Thoracic aorta (tissue), 2 donors: ENCODE data around the gene MTX3. TPM values are rescaled to one million over a fixed set of nuclear protein-coding genes. Genes with fewer than 3 reads are reported as not detected.

Experiments
- ATAC-seq: fragments of 150-250 bp; one replicate; pipeline ENCODE4 v1.8.0; 2017; ENCODE audit warnings: low read depth; ENCODE audit not compliant: insufficient number of reproducible peaks, low FRiP score
- DNase-seq: peaks from one replicate; pipeline ENCODE4 v3.0.0-alpha.2; 2020; ENCODE audit warnings: low spot score
- H3K27ac ChIP-seq, 2 donors: fragments of 200-600 bp; sonication (generic); 1 replicate in 1 of 2; 2 replicates in 1 of 2; pipeline ENCODE4 v1.5.1; 2016; ENCODE audit warnings: mild to moderate bottlenecking in 2 of 2, moderate library complexity in 2 of 2
- H3K27me3 ChIP-seq: fragments of 200-600 bp; sonication (generic); replicated peaks from 2 replicates; pipeline ENCODE4 v1.6.0; 2016; ENCODE audit warnings: mild to moderate bottlenecking; ENCODE audit not compliant: insufficient read depth
- H3K36me3 ChIP-seq: fragments of 200-600 bp; sonication (generic); one replicate; pipeline ENCODE4 v1.5.1; 2016
- H3K4me1 ChIP-seq, 2 donors: fragments of 200-600 bp; sonication (generic); 1 replicate in 1 of 2; 2 replicates in 1 of 2; pipeline versions ENCODE4 v1.5.1 to v1.6.0; 2016; ENCODE audit warnings: low read depth in 2 of 2, mild to moderate bottlenecking in 1 of 2; ENCODE audit not compliant: control insufficient read depth in 1 of 2
- H3K4me3 ChIP-seq: fragments of 200-600 bp; sonication (generic); 2 replicates; pipeline ENCODE4 v1.5.1; 2016; ENCODE audit warnings: mild to moderate bottlenecking
- H3K9me3 ChIP-seq: fragments of 200-600 bp; sonication (generic); 2 replicates; pipeline ENCODE4 v1.5.1; 2016
- total RNA-seq, 2 donors: library from RNA; depleted of rRNA; stranded (reverse); fragments of >200 nt; gene quantifications; one replicate each; pipeline versions ENCODE4 v1.1.0 to v1.2.3, GENCODE V29; 2016
- TF ChIP-seq, protein P1 (sequence below): fragments of 200-600 bp; sonication (generic); IDR thresholded peaks from one replicate; pipeline ENCODE4 v1.5.1; 2019; ENCODE audit warnings: antibody characterized with exemption

Gene MTX3
- total RNA-seq, 2 donors from 2014 or later: 12.3 to 16.7 TPM

GRCh38 chr5:79955941-79956670 is 35.0 kb downstream of the MTX3 start:
- TF ChIP-seq, protein P1, sequence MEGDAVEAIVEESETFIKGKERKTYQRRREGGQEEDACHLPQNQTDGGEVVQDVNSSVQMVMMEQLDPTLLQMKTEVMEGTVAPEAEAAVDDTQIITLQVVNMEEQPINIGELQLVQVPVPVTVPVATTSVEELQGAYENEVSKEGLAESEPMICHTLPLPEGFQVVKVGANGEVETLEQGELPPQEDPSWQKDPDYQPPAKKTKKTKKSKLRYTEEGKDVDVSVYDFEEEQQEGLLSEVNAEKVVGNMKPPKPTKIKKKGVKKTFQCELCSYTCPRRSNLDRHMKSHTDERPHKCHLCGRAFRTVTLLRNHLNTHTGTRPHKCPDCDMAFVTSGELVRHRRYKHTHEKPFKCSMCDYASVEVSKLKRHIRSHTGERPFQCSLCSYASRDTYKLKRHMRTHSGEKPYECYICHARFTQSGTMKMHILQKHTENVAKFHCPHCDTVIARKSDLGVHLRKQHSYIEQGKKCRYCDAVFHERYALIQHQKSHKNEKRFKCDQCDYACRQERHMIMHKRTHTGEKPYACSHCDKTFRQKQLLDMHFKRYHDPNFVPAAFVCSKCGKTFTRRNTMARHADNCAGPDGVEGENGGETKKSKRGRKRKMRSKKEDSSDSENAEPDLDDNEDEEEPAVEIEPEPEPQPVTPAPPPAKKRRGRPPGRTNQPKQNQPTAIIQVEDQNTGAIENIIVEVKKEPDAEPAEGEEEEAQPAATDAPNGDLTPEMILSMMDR: no peak
- Histone ChIP-seq H3K9me3 (no peaks in the 10 kb centered on the region), H3K27ac (no peak overlapping the region), H3K4me3 (no peak overlapping the region), H3K27me3 (no peaks in the 10 kb centered on the region), H3K36me3 (no peaks in the 10 kb centered on the region), H3K4me1 (no peaks in the 10 kb centered on the region)
- ATAC-seq: no peak
- no peak for DNase-seq

- Histone ChIP-seq H3K4me1 (no peaks in the 10 kb centered on the region), H3K27ac (no peak overlapping the region), H3K36me3 (no peaks in the 10 kb centered on the region), H3K4me3 (no peak overlapping the region), H3K9me3 (no peaks in the 10 kb centered on the region), H3K27me3 (no peaks in the 10 kb centered on the region)
- ATAC-seq: no peak
- TF ChIP-seq, protein P1: no peak
- no peak for DNase-seq
These were observed 35.6 kb downstream of the MTX3 start for GRCh38 chr5:79955356-79955895.

- H3K27ac ChIP-seq: no peak overlapping the region
- no peaks in the 10 kb centered on the region for H3K27me3 ChIP-seq
- H3K9me3 ChIP-seq: no peaks in the 10 kb centered on the region
- H3K4me3 ChIP-seq: no peak overlapping the region
- no peak for DNase-seq
- ATAC-seq: no peak
- H3K36me3 ChIP-seq: no peaks in the 10 kb centered on the region
- no peaks in the 10 kb centered on the region for H3K4me1 ChIP-seq
- TF ChIP-seq, protein P1: no peak
These were observed 36.4 kb downstream of the MTX3 start for GRCh38 chr5:79954620-79955019.

GRCh38 chr5:79947567-79947966 is 43.5 kb downstream of the MTX3 start:
- TF ChIP-seq, protein P1: no peak
- Histone ChIP-seq H3K36me3 (no peaks in the 10 kb centered on the region), H3K4me3 (no peak overlapping the region), H3K27me3 (no peaks in the 10 kb centered on the region), H3K27ac (no peak overlapping the region), H3K4me1 (no peaks in the 10 kb centered on the region), H3K9me3 (no peaks in the 10 kb centered on the region)
- ATAC-seq (no peak), DNase-seq (no peak)

DNA sequence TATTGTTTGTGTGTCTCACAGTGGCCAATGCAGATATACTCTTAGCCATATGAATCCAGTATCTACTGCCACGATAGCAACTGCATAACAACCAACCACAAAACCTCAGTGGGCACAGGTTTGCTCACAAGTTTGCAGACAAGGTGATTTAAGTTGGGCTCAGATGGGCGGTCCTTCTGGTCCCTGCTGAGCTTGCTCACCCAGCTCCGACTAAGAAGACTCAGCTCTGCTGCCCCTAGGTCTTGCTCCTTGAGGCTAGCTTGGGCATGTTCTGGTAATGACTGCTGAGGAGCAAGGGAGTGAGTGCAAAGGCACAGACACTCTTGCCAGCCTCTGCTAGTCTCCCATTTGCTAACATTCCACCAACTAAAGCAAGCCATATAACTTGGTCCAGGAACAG is 52.6 kb downstream of the MTX3 start:
- TF ChIP-seq, protein P1: no peak
- Histone ChIP-seq H3K27me3 (no peaks in the 10 kb centered on the region), H3K27ac (no peak overlapping the region), H3K9me3 (no peaks in the 10 kb centered on the region), H3K36me3 (no peaks in the 10 kb centered on the region), H3K4me3 (no peak overlapping the region), H3K4me1 (no peaks in the 10 kb centered on the region)
- ATAC-seq (no peak), DNase-seq (no peak)
